Glutamatergic neuron (in vitro differentiated cells): ENCODE data around the gene SIK2. TPM values are rescaled to one million over a fixed set of nuclear protein-coding genes. Genes with fewer than 3 reads are reported as not detected.

Experiments
- DNase-seq: peaks from one replicate; pipeline ENCODE4 v3.0.0; 2022
- H3K27ac Mint-ChIP-seq: one replicate; pipeline ENCODE4 v1.8.0; 2020; ENCODE audit warnings: mild to moderate bottlenecking, mixed read lengths, inconsistent platforms; ENCODE audit not compliant: unreplicated experiment
- H3K27me3 Mint-ChIP-seq: one replicate; pipeline ENCODE4 v1.8.0; 2020; ENCODE audit warnings: mild to moderate bottlenecking, moderate library complexity, mixed read lengths, inconsistent platforms; ENCODE audit not compliant: unreplicated experiment
- H3K36me3 Mint-ChIP-seq: one replicate; pipeline ENCODE4 v1.8.0; 2020; ENCODE audit warnings: mild to moderate bottlenecking, mixed read lengths, inconsistent platforms; ENCODE audit not compliant: unreplicated experiment
- H3K4me1 Mint-ChIP-seq: one replicate; pipeline ENCODE4 v1.8.0; 2020; ENCODE audit warnings: mild to moderate bottlenecking, low read depth, mixed read lengths, inconsistent platforms; ENCODE audit not compliant: unreplicated experiment
- H3K4me3 Mint-ChIP-seq: one replicate; pipeline ENCODE4 v1.8.0; 2020; ENCODE audit warnings: mild to moderate bottlenecking, mixed read lengths, inconsistent platforms; ENCODE audit not compliant: unreplicated experiment
- H3K9me3 Mint-ChIP-seq: one replicate; pipeline ENCODE4 v1.8.0; 2020; ENCODE audit warnings: mild to moderate bottlenecking, moderate library complexity, mixed read lengths, inconsistent platforms; ENCODE audit not compliant: unreplicated experiment
- CTCF ChIP-seq: fragments of 200-600 bp; sonication (generic); IDR thresholded peaks from one replicate; pipeline ENCODE4 v1.5.0; 2021; ENCODE audit not compliant: partially characterized antibody, unreplicated experiment
- total RNA-seq: library from RNA; stranded (reverse); fragmentation: NEBNext Ultra II Directional; extraction: Animal tissue kit (Norgen Biotek cat#: 25700); gene quantifications from one replicate; pipeline ENCODE4 v1.2.1, GENCODE V29; 2021; ENCODE audit not compliant: unreplicated experiment

The SIK2 gene
- total RNA-seq, 1 donor from 2014 or later = 10.1 TPM

- no peak for TF ChIP-seq CTCF
- no peaks in the 10 kb centered on the region for H3K36me3 Mint-ChIP-seq
- DNase-seq = no peak
- H3K27ac Mint-ChIP-seq = no peak overlapping the region
- H3K4me1 Mint-ChIP-seq = peaks cover 11% of the 10 kb centered on the region
- H3K9me3 Mint-ChIP-seq = no peaks in the 10 kb centered on the region
- no peak overlapping the region for H3K4me3 Mint-ChIP-seq
- peaks cover 1% of the 10 kb centered on the region for H3K27me3 Mint-ChIP-seq
Measured at GRCh38 chr11:111633756-111634362, 31.6 kb downstream of the SIK2 start.

- H3K27ac Mint-ChIP-seq = no peak overlapping the region
- no peak overlapping the region for H3K4me3 Mint-ChIP-seq
- peaks cover 1% of the 10 kb centered on the region for H3K27me3 Mint-ChIP-seq
- no peaks in the 10 kb centered on the region for H3K36me3 Mint-ChIP-seq
- H3K4me1 Mint-ChIP-seq = peaks cover 11% of the 10 kb centered on the region
- no peaks in the 10 kb centered on the region for H3K9me3 Mint-ChIP-seq
- DNase-seq = no peak
- TF ChIP-seq CTCF = no peak
Measured at GRCh38 chr11:111634981-111635705, 32.9 kb downstream of the SIK2 start.

GRCh38 chr11:111635706-111636045 lies 33.4 kb downstream of the SIK2 start:
- no peaks in the 10 kb centered on the region for H3K36me3 Mint-ChIP-seq

GRCh38 chr11:111637885-111638284 lies 35.6 kb downstream of the SIK2 start:
- Mint-ChIP-seq H3K27ac (no peak overlapping the region), H3K4me1 (peaks cover 15% of the 10 kb centered on the region), H3K9me3 (no peaks in the 10 kb centered on the region), H3K4me3 (no peak overlapping the region), H3K27me3 (peaks cover 1% of the 10 kb centered on the region), H3K36me3 (no peaks in the 10 kb centered on the region)
- TF ChIP-seq CTCF = no peak
- DNase-seq = no peak

More at GRCh38 chr11:111635706-111636045, 33.4 kb downstream of the SIK2 start:
- DNase-seq = no peak
- peaks cover 1% of the 10 kb centered on the region for H3K27me3 Mint-ChIP-seq
- H3K9me3 Mint-ChIP-seq = no peaks in the 10 kb centered on the region
- TF ChIP-seq CTCF = no peak
- H3K4me1 Mint-ChIP-seq = peaks cover 11% of the 10 kb centered on the region
- H3K27ac Mint-ChIP-seq = no peak overlapping the region
- no peak overlapping the region for H3K4me3 Mint-ChIP-seq

GRCh38 chr11:111639226-111639925 lies 37.1 kb downstream of the SIK2 start:
- no peak for DNase-seq
- no peak for TF ChIP-seq CTCF
- Mint-ChIP-seq H3K36me3 (no peaks in the 10 kb centered on the region), H3K4me3 (no peak overlapping the region), H3K9me3 (no peaks in the 10 kb centered on the region), H3K27ac (no peak overlapping the region), H3K27me3 (peaks cover under 1% of the 10 kb centered on the region), H3K4me1 (peaks cover 15% of the 10 kb centered on the region)
